HG02798 (cell line): ENCODE measurements around the gene LIX1.
"Not testable (repeated sequence)": the region's sequence is repeated elsewhere in the genome, so short reads cannot be mapped to it uniquely, and the experiment has no call there.

Source experiments
- ATAC-seq: cut with Tn5 transposase; IDR thresholded peaks from one replicate; pipeline ENCODE4 v1.9.1; 2021; ENCODE audit warnings: mild to moderate bottlenecking; ENCODE audit not compliant: unreplicated experiment, poor library complexity

LIX1 gene

GRCh38 chr5:97142521-97143254, at the start of gene LIX1:
Gene LIX1 (minus strand): TSS chr5:97142611. CDS start chr5:97142576, 35 bp downstream.
- peak; percentile 72 for ATAC-seq

- no peak for ATAC-seq
These were observed 49.5 kb upstream of the LIX1 start for GRCh38 chr5:97191893-97192292.

GRCh38 chr5:97189523-97189922, 47.1 kb upstream of the LIX1 start:
- ATAC-seq = not testable (repeated sequence)

GRCh38 chr5:97183930-97184213, 41.5 kb upstream of the LIX1 start:
- no peak for ATAC-seq

- peak; percentile 93 for ATAC-seq
These were observed 40.9 kb upstream of the LIX1 start, which contains the start of gene RIOK2 for GRCh38 chr5:97183100-97183929. Gene RIOK2 (minus strand): TSS chr5:97183247. CDS start chr5:97183191, 56 bp downstream.

GRCh38 chr5:97182571-97183099, 40.2 kb upstream of the LIX1 start:
- ATAC-seq = no peak

- no peak for ATAC-seq
These were observed 39.6 kb upstream of the LIX1 start for GRCh38 chr5:97181856-97182545.

- not testable (repeated sequence) for ATAC-seq
These were observed 37.0 kb upstream of the LIX1 start for GRCh38 chr5:97179457-97179856.

GRCh38 chr5:97172227-97172626, 29.8 kb upstream of the LIX1 start:
- ATAC-seq = no peak

GRCh38 chr5:97171703-97172102, 29.3 kb upstream of the LIX1 start:
- no peak for ATAC-seq

GRCh38 chr5:97167435-97167834, 25.0 kb upstream of the LIX1 start:
- ATAC-seq = peak; percentile 63

GRCh38 chr5:97165726-97166125, 23.3 kb upstream of the LIX1 start:
- no peak for ATAC-seq

GRCh38 chr5:97164846-97165245, 22.4 kb upstream of the LIX1 start:
- no peak for ATAC-seq

GRCh38 chr5:97163790-97164285, 21.4 kb upstream of the LIX1 start:
- no peak for ATAC-seq

GRCh38 chr5:97163360-97163764, 21.0 kb upstream of the LIX1 start:
- no peak for ATAC-seq

GRCh38 chr5:97162045-97162444, 19.6 kb upstream of the LIX1 start:
- ATAC-seq = peak; percentile 65

GRCh38 chr5:97157689-97158088, 15.3 kb upstream of the LIX1 start:
- no peak for ATAC-seq

- no peak for ATAC-seq
These were observed 9.0 kb upstream of the LIX1 start for GRCh38 chr5:97151370-97151769.

- ATAC-seq = no peak
These were observed 8.0 kb upstream of the LIX1 start for GRCh38 chr5:97150401-97150800.

- ATAC-seq = no peak
These were observed 7.3 kb upstream of the LIX1 start for GRCh38 chr5:97149709-97150108.

- no peak for ATAC-seq
These were observed 5.9 kb upstream of the LIX1 start for GRCh38 chr5:97148288-97148687.
